IMR-90 (cell line): ENCODE measurements around the gene TSR1. TPM values are rescaled to one million over a fixed set of nuclear protein-coding genes. Genes with fewer than 3 reads are reported as not detected.

Experiments
- ATAC-seq: fragments of 200-7000 bp; cut with Tn5 transposase; 2 replicates; pipeline ENCODE4 v1.9.1; 2020; ENCODE audit warnings: low read depth, mild to moderate bottlenecking, moderate library complexity
- BruUV-seq: library from RNA; stranded (reverse); fragments of 400-500 nt; replicated peaks from 2 replicates; lab custom pipeline; 2021; lab: Mats Ljungman, UMichigan
- CTCF ChIA-PET: fragments of 300-600 bp; formaldehyde crosslinking; extraction: SDS; loops from one replicate; lab custom pipeline; 2021; ENCODE audit warnings: antibody characterized with exemption; lab: Yijun Ruan, JAX
- POLR2A ChIA-PET: fragments of 300-600 bp; sonication (Branson Sonifier 250); formaldehyde crosslinking; loops from one replicate; lab custom pipeline; 2022; ENCODE audit warnings: antibody characterized with exemption; ENCODE audit not compliant: unreplicated experiment; lab: Charles Lee
- DNase-seq: peaks from one replicate; pipeline ENCODE4 v3.0.0; 2013
- H2AFZ ChIP-seq: replicated peaks from 2 replicates; pipeline ENCODE3; 2013; ENCODE audit warnings: low read length, mild to moderate bottlenecking; ENCODE audit not compliant: poor library complexity
- H2AK5ac ChIP-seq: 2 replicates; pipeline ENCODE4 v1.6.1; 2013; ENCODE audit warnings: low read depth, low read length, inconsistent platforms
- H2AK9ac ChIP-seq: replicated peaks from 2 replicates; pipeline ENCODE3; 2013; ENCODE audit warnings: mild to moderate bottlenecking, low read depth, low read length, moderate library complexity; ENCODE audit not compliant: poor library complexity
- H2BK120ac ChIP-seq: 2 replicates; pipeline ENCODE4 v1.6.1; 2013; ENCODE audit warnings: low read depth, low read length, inconsistent platforms
- H2BK15ac ChIP-seq: 3 replicates; pipeline ENCODE4 v1.6.1; 2013; ENCODE audit warnings: low read depth, low read length, inconsistent platforms
- H2BK20ac ChIP-seq: 2 replicates; pipeline ENCODE4 v1.6.1; 2013; ENCODE audit warnings: low read depth, mild to moderate bottlenecking, inconsistent platforms, low read length, moderate library complexity
- H2BK5ac ChIP-seq: 2 replicates; pipeline ENCODE4 v1.6.1; 2013; ENCODE audit warnings: mild to moderate bottlenecking, low read depth, low read length, inconsistent platforms; ENCODE audit not compliant: poor library complexity, severe bottlenecking
- H3K14ac ChIP-seq: replicated peaks from 2 replicates; pipeline ENCODE4 v1.6.1; 2013; ENCODE audit warnings: low read depth, low read length, inconsistent platforms
- H3K18ac ChIP-seq: 2 replicates; pipeline ENCODE4 v1.6.1; 2013; ENCODE audit warnings: low read depth, low read length, control low read depth
- H3K23ac ChIP-seq: 2 replicates; pipeline ENCODE4 v1.6.1; 2013; ENCODE audit warnings: low read depth, low read length, inconsistent platforms
- H3K27ac ChIP-seq: 2 replicates; pipeline ENCODE4 v1.5.1; 2013; ENCODE audit warnings: mild to moderate bottlenecking, control low read depth, low read length; ENCODE audit not compliant: insufficient read depth
- H3K27me3 ChIP-seq: 2 replicates; pipeline ENCODE4 v1.6.1; 2013; ENCODE audit warnings: low read length; ENCODE audit not compliant: control insufficient read depth, insufficient read depth
- H3K36me3 ChIP-seq: 2 replicates; pipeline ENCODE4 v1.6.1; 2013; ENCODE audit warnings: low read length, mixed read lengths; ENCODE audit not compliant: control insufficient read depth, insufficient read depth
- H3K4ac ChIP-seq: 2 replicates; pipeline ENCODE4 v1.6.1; 2013; ENCODE audit warnings: low read depth, low read length, inconsistent platforms
- H3K4me1 ChIP-seq: 2 replicates; pipeline ENCODE4 v1.6.1; 2013; ENCODE audit warnings: low read length, mixed read lengths; ENCODE audit not compliant: control insufficient read depth, insufficient read depth
- H3K4me2 ChIP-seq: 2 replicates; pipeline ENCODE4 v1.6.1; 2013; ENCODE audit warnings: low read depth, mild to moderate bottlenecking, control low read depth, low read length, moderate library complexity
- H3K4me3 ChIP-seq: 2 replicates; pipeline ENCODE4 v1.5.1; 2013; ENCODE audit warnings: low read depth, mild to moderate bottlenecking, control low read depth, low read length, moderate library complexity; ENCODE audit not compliant: insufficient read depth
- H3K56ac ChIP-seq: 2 replicates; pipeline ENCODE4 v1.6.1; 2013; ENCODE audit warnings: low read length, inconsistent platforms; ENCODE audit not compliant: insufficient read depth; ENCODE audit errors: extremely low read depth
- H3K79me1 ChIP-seq, 2 experiments: 2 replicates each; pipeline ENCODE4 v1.6.1; 2013; ENCODE audit warnings: low read length in 2 of 2, inconsistent platforms in 1 of 2, low read depth in 1 of 2
- H3K9ac ChIP-seq: 2 replicates; pipeline ENCODE4 v1.6.1; 2013; ENCODE audit warnings: low read depth, low read length, control low read depth
- H3K9me1 ChIP-seq: 2 replicates; pipeline ENCODE4 v1.6.1; 2013; ENCODE audit warnings: low read length, inconsistent platforms; ENCODE audit not compliant: insufficient read depth
- H3K9me3 ChIP-seq: 2 replicates; pipeline ENCODE4 v1.6.1; 2013; ENCODE audit warnings: low read length; ENCODE audit not compliant: control insufficient read depth, insufficient read depth
- H4K20me1 ChIP-seq: 2 replicates; pipeline ENCODE4 v1.6.1; 2013; ENCODE audit warnings: low read length, inconsistent platforms; ENCODE audit not compliant: insufficient read depth
- H4K5ac ChIP-seq: 2 replicates; pipeline ENCODE4 v1.6.1; 2013; ENCODE audit warnings: mild to moderate bottlenecking, low read depth, low read length, control low read depth
- H4K8ac ChIP-seq, 2 experiments: 2 replicates each; pipeline ENCODE4 v1.6.1; 2013; ENCODE audit warnings: low read depth in 2 of 2, low read length in 2 of 2, control low read depth in 1 of 2, inconsistent platforms in 1 of 2
- H4K91ac ChIP-seq: 2 replicates; pipeline ENCODE4 v1.6.1; 2013; ENCODE audit warnings: low read depth, low read length, inconsistent platforms; ENCODE audit not compliant: insufficient read depth
- MXI1 ChIP-seq: IDR thresholded peaks from 2 replicates; pipeline ENCODE4 v1.6.1; 2012; ENCODE audit warnings: low read depth, mild to moderate bottlenecking, low read length, moderate library complexity, borderline replicate concordance
- WGBS, 2 experiments: methylation state at CpG; one replicate each; pipeline versions ENCODE4 v1.1.5 to v1.1.7; 2013; ENCODE audit warnings: missing lambda C conversion rate in 2 of 2; ENCODE audit not compliant: insufficient read length in 1 of 2; ENCODE audit errors: extremely low coverage in 2 of 2; 5-methylcytosine and 5-hydroxymethylcytosine counted together
- dilution Hi-C: fragments of 300-500 bp; cut with HindIII; formaldehyde crosslinking; loops from one replicate; pipeline ENCODE4 v1.14.3; 2018; ENCODE audit warnings: low sequenced_read_pairs; ENCODE audit not compliant: unreplicated experiment
- in situ Hi-C: fragments of 300-500 bp; cut with MboI; formaldehyde crosslinking; loops from 3 replicates; pipeline ENCODE4 v1.14.3; 2019; ENCODE audit warnings: low sequenced_read_pairs, inconsistent platforms, mixed read lengths
- intact Hi-C: fragments of 100-400 bp; cut with micrococcal nuclease; formaldehyde crosslinking; loops from 2 replicates; pipeline ENCODE4 v1.10.0; 2022
- polyA plus RNA-seq, 3 experiments: library from polyadenylated mRNA; depleted of rRNA; stranded (reverse); fragments of >200 nt; gene quantifications; 2 replicates each; pipeline ENCODE4 v1.2.3, GENCODE V29; 2012; ENCODE audit warnings: low replicate concordance in 1 of 3
- total RNA-seq: library from RNA; depleted of rRNA; stranded (reverse); fragments of >200 nt; gene quantifications from 2 replicates; pipeline ENCODE4 v1.2.3, GENCODE V29; 2012

The TSR1 gene
- total and polyA plus RNA-seq, 2 of the 4 experiments (the other 2 are of a cell fraction): 22.6 to 72.6 TPM

GRCh38 chr17:2275722-2276121 is 60.5 kb downstream of the TSR1 start:
- no peak overlapping the region for H3K4me2 ChIP-seq
- no peak for TF ChIP-seq MXI1
- no peak overlapping the region for H3K27ac ChIP-seq
- H2BK120ac ChIP-seq: no peak overlapping the region
- no peak for ATAC-seq
- no TSS peak for BruUV-seq
- no peak overlapping the region for H2BK20ac ChIP-seq
- peaks cover 11 to 22% of the 10 kb centered on the region in 2 experiments for H3K79me1 ChIP-seq
- H3K4me1 ChIP-seq: no peaks in the 10 kb centered on the region
- no peak overlapping the region for H3K14ac ChIP-seq
- no peak overlapping the region for H2AK9ac ChIP-seq
- no peaks in the 10 kb centered on the region for H4K20me1 ChIP-seq
- H2BK15ac ChIP-seq: no peak overlapping the region
- no peak overlapping the region for H3K23ac ChIP-seq
- no peak overlapping the region for H3K18ac ChIP-seq
- WGBS, 2 experiments: no CpG with 5 or more reads among the region's 1 CpG
- ChIA-PET CTCF (interaction anchor here (0.5 to 0.7 kb wide), 2 partner anchors 12 to 14 kb away, joined by 7 to 9 read pairs; no protein-coding TSS in a partner anchor), POLR2A (no interaction called here)
- no peaks in the 10 kb centered on the region for H3K9me3 ChIP-seq
- H3K56ac ChIP-seq: no peak overlapping the region
- no peak overlapping the region for H3K9ac ChIP-seq
- no peak overlapping the region for H4K91ac ChIP-seq
- in situ Hi-C loops (no loop called here), dilution Hi-C loops (no loop called here), intact Hi-C loops (no loop called here)
- DNase-seq: no peak
- no peak overlapping the region for H4K5ac ChIP-seq
- peaks cover 15% of the 10 kb centered on the region for H3K36me3 ChIP-seq
- no peak overlapping the region for H4K8ac ChIP-seq
- no peak overlapping the region for H2AK5ac ChIP-seq
- 0 out of 2 replicates have a peak, but pooled peaks cover 5% of the 10 kb centered on the region for H3K9me1 ChIP-seq
- H3K4ac ChIP-seq: no peak overlapping the region
- no peak overlapping the region for H2AFZ ChIP-seq
- no peaks in the 10 kb centered on the region for H3K27me3 ChIP-seq
- no peak overlapping the region for H2BK5ac ChIP-seq
- no peak overlapping the region for H3K4me3 ChIP-seq
